Left ventricle myocardium inferior (tissue), 1 donor: ENCODE results near the gene ATXN1. TPM values are rescaled to one million over a fixed set of nuclear protein-coding genes. Genes with fewer than 3 reads are reported as not detected.

Source experiments
- DNase-seq: peaks from one replicate; pipeline ENCODE4 v3.0.0-alpha.2; 2020
- H3K27ac ChIP-seq: fragments of 200-600 bp; replicated peaks from 2 replicates; pipeline ENCODE4 v1.8.0; 2021
- H3K27me3 ChIP-seq: fragments of 200-600 bp; 2 replicates; pipeline ENCODE4 v1.8.0; 2021; ENCODE audit warnings: low read depth
- H3K36me3 ChIP-seq: fragments of 200-600 bp; 2 replicates; pipeline ENCODE4 v1.8.0; 2021
- H3K4me1 ChIP-seq: fragments of 200-600 bp; 2 replicates; pipeline ENCODE4 v1.8.0; 2021
- H3K4me3 ChIP-seq: fragments of 200-600 bp; 2 replicates; pipeline ENCODE4 v1.8.0; 2021; ENCODE audit warnings: mild to moderate bottlenecking, moderate library complexity
- H3K9me3 ChIP-seq: fragments of 200-600 bp; replicated peaks from 2 replicates; pipeline ENCODE4 v1.8.0; 2021
- CTCF ChIP-seq: fragments of 200-600 bp; IDR thresholded peaks from 2 replicates; pipeline ENCODE4 v1.8.0; 2021; ENCODE audit warnings: antibody characterized with exemption, mild to moderate bottlenecking, borderline replicate concordance
- intact Hi-C: fragments of 100-400 bp; cut with micrococcal nuclease; formaldehyde crosslinking; loops from one replicate; pipeline ENCODE4 v1.11.0; 2022
- total RNA-seq: library from RNA; stranded (reverse); fragmentation: NEBNext Ultra II Directional; extraction: Animal tissue kit (Norgen Biotek cat#: 25700); gene quantifications from one replicate; pipeline ENCODE4 v1.2.1, GENCODE V29; 2021
- donor health status: DM: no; HTN: yes; CAD: no; lungs with severe emphysema.

ATXN1 gene
- total RNA-seq, 1 donor from 2014 or later, result 41.5 TPM

GRCh38 chr6:16258709-16259075 is 502.6 kb downstream of the ATXN1 start:
- Histone ChIP-seq H3K4me3 (no peak overlapping the region), H3K9me3 (no peaks in the 10 kb centered on the region), H3K36me3 (peaks cover 29% of the 10 kb centered on the region), H3K4me1 (peaks cover 44% of the 10 kb centered on the region), H3K27ac (peak overlapping the region; percentile 74), H3K27me3 (no peaks in the 10 kb centered on the region)
- intact Hi-C loops, result no loop called here
- DNase-seq, result no peak
- TF ChIP-seq CTCF, result no peak

- DNase-seq, result no peak
- no peaks in the 10 kb centered on the region for H3K27me3 ChIP-seq
- TF ChIP-seq CTCF, result peak; percentile 19
- H3K9me3 ChIP-seq, result no peaks in the 10 kb centered on the region
- peaks cover 29% of the 10 kb centered on the region for H3K36me3 ChIP-seq
- peak overlapping the region; percentile 74 for H3K27ac ChIP-seq
- peaks cover 44% of the 10 kb centered on the region for H3K4me1 ChIP-seq
- no peak overlapping the region for H3K4me3 ChIP-seq
- intact Hi-C loops, result no loop called here
Measured at GRCh38 chr6:16257999-16258708, 503.1 kb downstream of the ATXN1 start.

GRCh38 chr6:16256781-16257180 is 504.5 kb downstream of the ATXN1 start:
- Histone ChIP-seq H3K4me1 (peaks cover 45% of the 10 kb centered on the region), H3K4me3 (no peak overlapping the region), H3K27me3 (no peaks in the 10 kb centered on the region), H3K27ac (peak overlapping the region; percentile 74), H3K9me3 (no peaks in the 10 kb centered on the region), H3K36me3 (peaks cover 40% of the 10 kb centered on the region)
- intact Hi-C loops, result no loop called here
- DNase-seq, result no peak
- TF ChIP-seq CTCF, result no peak

GRCh38 chr6:16254535-16254934 is 506.7 kb downstream of the ATXN1 start:
- H3K4me3 ChIP-seq, result no peak overlapping the region
- peaks cover 61% of the 10 kb centered on the region for H3K36me3 ChIP-seq
- peaks cover 52% of the 10 kb centered on the region for H3K4me1 ChIP-seq
- no peaks in the 10 kb centered on the region for H3K9me3 ChIP-seq
- H3K27me3 ChIP-seq, result no peaks in the 10 kb centered on the region
- DNase-seq, result no peak
- intact Hi-C loops, result no loop called here
- H3K27ac ChIP-seq, result no peak overlapping the region
- no peak for TF ChIP-seq CTCF

GRCh38 chr6:16253399-16254144 is 507.7 kb downstream of the ATXN1 start:
- DNase-seq, result no peak
- peaks cover 61% of the 10 kb centered on the region for H3K36me3 ChIP-seq
- no peak for TF ChIP-seq CTCF
- no peak overlapping the region for H3K27ac ChIP-seq
- H3K27me3 ChIP-seq, result no peaks in the 10 kb centered on the region
- peaks cover 48% of the 10 kb centered on the region for H3K4me1 ChIP-seq
- intact Hi-C loops, result no loop called here
- H3K4me3 ChIP-seq, result no peak overlapping the region
- no peaks in the 10 kb centered on the region for H3K9me3 ChIP-seq
